Esophagus muscularis mucosa (tissue), 4 donors: ENCODE results near the gene EDC4.

Experiments used
- CTCF ChIP-seq, 3 experiments: fragments of 200-600 bp in 2 of 3; fragments of 450-650 bp in 1 of 3; sonication (generic) in 2 of 3; IDR thresholded peaks; one replicate each; pipeline ENCODE4 v1.5.1; 2017 to 2019; ENCODE audit warnings: antibody characterized with exemption in 3 of 3, mild to moderate bottlenecking in 2 of 3, moderate library complexity in 1 of 3
- EP300 ChIP-seq: sonication (generic); formaldehyde crosslinking; IDR thresholded peaks from one replicate; pipeline ENCODE4 v1.6.1; 2017; ENCODE audit warnings: antibody characterized with exemption
- POLR2A ChIP-seq: fragments of 450-650 bp; IDR thresholded peaks from one replicate; pipeline ENCODE4 v1.6.1; 2017; ENCODE audit warnings: antibody characterized with exemption, moderate library complexity, mild to moderate bottlenecking, low read depth
- POLR2AphosphoS5 ChIP-seq, 2 donors: sonication (generic); formaldehyde crosslinking; IDR thresholded peaks; one replicate each; pipeline ENCODE4 v1.6.1; 2017; ENCODE audit warnings: antibody characterized with exemption in 2 of 2

- TF ChIP-seq POLR2A (no peak), CTCF (IDR thresholded peaks at IDR 0.05) (no peak), EP300 (no peak), POLR2AphosphoS5 (IDR thresholded peaks at IDR 0.05) (no peak)
Observed at GRCh38 chr16:67868290-67868689, 4.6 kb upstream of the EDC4 start.
